Right lobe of liver (tissue), 4 donors: ENCODE measurements around the gene NAB2.

Experiments used
- POLR2A ChIP-seq: fragments of 450-650 bp; IDR thresholded peaks from one replicate; pipeline ENCODE4 v1.6.1; 2017; ENCODE audit warnings: antibody characterized with exemption, mild to moderate bottlenecking
- TF ChIP-seq, protein P1 (sequence below), 4 donors: fragments of 200-600 bp in 3 of 4; fragments of 450-650 bp in 1 of 4; IDR thresholded peaks; one replicate each; pipeline versions ENCODE4 v1.5.1 to v1.8.0; 2016 to 2022; ENCODE audit warnings: antibody characterized with exemption in 4 of 4, mild to moderate bottlenecking in 2 of 4
- donor health status: DM: no; HTN: no; CAD: no.
- donor health status: DM: no; HTN: no; CAD: no.
- donor health status: DM: no; HTN: yes; CAD: no.

DNA sequence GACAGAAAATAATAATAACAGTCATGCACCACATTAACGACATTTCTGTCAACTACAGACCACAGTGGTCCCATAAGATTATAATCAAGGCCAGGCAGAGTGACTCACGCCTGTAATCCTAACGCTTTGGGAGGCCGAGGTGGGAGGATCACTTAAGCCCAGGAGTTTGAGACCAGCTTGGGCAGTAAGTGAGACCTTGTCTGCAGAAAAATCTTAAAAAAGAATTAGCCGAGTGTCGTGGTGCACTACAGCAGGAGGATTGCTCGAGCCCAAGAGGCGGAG, 8.6 kb downstream of the NAB2 start:
- no peak for TF ChIP-seq POLR2A
- TF ChIP-seq, protein P1, sequence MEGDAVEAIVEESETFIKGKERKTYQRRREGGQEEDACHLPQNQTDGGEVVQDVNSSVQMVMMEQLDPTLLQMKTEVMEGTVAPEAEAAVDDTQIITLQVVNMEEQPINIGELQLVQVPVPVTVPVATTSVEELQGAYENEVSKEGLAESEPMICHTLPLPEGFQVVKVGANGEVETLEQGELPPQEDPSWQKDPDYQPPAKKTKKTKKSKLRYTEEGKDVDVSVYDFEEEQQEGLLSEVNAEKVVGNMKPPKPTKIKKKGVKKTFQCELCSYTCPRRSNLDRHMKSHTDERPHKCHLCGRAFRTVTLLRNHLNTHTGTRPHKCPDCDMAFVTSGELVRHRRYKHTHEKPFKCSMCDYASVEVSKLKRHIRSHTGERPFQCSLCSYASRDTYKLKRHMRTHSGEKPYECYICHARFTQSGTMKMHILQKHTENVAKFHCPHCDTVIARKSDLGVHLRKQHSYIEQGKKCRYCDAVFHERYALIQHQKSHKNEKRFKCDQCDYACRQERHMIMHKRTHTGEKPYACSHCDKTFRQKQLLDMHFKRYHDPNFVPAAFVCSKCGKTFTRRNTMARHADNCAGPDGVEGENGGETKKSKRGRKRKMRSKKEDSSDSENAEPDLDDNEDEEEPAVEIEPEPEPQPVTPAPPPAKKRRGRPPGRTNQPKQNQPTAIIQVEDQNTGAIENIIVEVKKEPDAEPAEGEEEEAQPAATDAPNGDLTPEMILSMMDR (IDR thresholded peaks at IDR 0.05) = no peak
